GM10266 (cell line): ENCODE measurements around the gene HYOU1.
"Not testable (repeated sequence)": the region's sequence is repeated elsewhere in the genome, so short reads cannot be mapped to it uniquely, and the experiment has no call there.

Experiments
- DNase-seq: peaks from one replicate; pipeline ENCODE4 v3.0.0; 2012; ENCODE audit errors: extremely low spot score
- CTCF ChIP-seq: IDR thresholded peaks from 2 replicates; pipeline ENCODE4 v1.5.1; 2012; ENCODE audit warnings: mild to moderate bottlenecking, low read depth; ENCODE audit not compliant: control insufficient read depth, insufficient read depth; ENCODE audit errors: missing control alignments

Gene HYOU1

DNA sequence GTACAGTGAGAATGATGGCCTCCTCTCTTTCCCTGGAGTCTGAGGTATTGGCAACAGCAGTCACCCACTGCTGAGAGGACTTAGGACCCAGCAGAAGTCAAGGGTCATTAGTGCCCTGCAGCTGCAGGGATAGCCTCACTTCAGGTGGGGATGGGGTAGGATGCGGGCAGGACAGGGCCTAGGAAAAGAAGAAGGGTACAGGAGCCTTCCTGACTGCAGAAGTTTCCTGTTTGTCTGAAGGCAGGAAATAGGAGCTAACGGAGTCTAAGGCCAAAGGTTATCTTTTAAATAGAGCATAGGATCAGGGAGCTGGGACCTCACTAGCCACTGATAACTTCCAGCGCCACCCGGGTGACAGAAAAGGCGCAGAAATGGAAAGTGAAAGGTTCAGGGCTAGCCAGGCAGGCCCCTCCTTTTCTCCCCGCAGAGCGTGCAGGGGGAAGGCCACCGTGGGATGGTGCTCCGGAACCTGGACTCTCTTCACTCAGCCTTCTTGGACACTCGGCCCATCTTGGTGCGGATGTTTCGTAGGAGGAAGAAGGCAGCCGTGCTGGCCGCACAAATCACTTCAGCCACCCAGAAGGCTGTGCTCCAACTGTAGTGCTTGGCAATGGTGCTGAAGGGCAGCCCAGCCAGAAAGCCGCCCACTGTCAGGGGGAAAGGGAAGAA is 32.4 kb downstream of the HYOU1 start:
- no peak for DNase-seq
- TF ChIP-seq CTCF, result no peak

DNA sequence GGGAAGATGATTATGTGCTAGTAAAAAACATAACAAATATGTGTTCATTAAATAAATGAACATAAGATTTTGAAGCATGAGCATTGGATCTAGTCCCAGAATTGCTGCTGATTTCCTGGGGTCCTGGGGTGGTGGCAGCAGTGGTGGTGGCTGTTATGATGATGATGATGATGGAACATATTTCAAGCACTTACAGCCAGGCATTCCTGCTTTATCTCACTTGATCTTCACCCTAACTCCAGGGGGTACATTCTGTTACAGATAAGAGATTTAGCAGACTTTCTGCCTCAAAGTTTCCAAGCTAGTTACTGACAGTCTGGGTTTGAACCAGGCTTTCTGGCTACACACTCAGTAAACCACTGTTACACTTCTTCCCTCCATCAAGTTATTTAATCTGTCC is 33.3 kb downstream of the HYOU1 start:
- no peak for DNase-seq
- TF ChIP-seq CTCF, result no peak

DNA sequence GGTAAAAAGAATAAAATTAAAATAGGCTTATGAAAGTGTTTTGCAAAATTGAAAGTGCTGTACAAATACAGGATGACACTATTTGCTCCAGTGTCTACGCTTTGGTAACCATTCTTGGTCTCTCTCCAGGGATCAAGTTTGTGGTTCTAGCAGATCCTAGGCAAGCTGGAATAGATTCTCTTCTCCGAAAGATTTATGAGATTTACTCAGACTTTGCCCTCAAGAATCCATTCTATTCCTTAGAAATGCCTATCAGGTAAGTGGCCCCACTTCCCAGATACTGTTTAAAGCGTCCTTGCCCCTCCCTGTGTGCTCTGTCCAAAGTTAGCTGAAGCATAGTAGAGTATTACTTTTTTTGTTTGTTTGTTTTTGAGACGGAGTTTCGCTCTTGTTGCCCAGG is 35.4 kb downstream of the HYOU1 start:
- no peak for TF ChIP-seq CTCF
- no peak for DNase-seq

- DNase-seq, result no peak
- no peak for TF ChIP-seq CTCF
Measured at GRCh38 chr11:119019996-119020395, 37.0 kb downstream of the HYOU1 start.

GRCh38 chr11:119018074-119018938 is 38.7 kb downstream of the HYOU1 start, which contains the start of the genes RPS25 and TRAPPC4:
Gene RPS25 (minus strand): TSS chr11:119018343. CDS start chr11:119018284, 59 bp downstream.
Gene TRAPPC4 (plus strand): TSS chr11:119018766. CDS start chr11:119018796, 30 bp downstream.
- peak; percentile 6 for TF ChIP-seq CTCF
- peak; percentile 89 for DNase-seq

DNA sequence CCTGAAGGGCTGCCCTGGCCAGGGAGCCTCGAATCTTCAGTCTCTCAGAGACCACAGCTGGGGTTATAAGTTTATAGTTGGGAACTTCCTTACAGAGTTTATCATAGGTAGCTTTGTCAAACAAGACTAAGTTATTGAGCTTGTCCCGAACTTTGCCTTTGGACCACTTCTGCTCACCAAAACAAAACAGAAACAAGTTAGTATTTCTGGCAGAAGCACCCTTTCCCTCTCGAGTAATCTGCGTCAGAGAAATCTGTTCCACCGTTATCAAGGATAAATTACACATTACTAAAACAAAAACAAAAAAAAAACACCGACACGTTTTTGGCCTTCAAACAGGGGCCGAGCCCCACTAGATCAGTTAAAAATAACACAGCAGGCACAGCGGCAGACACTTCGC is 39.6 kb downstream of the HYOU1 start:
- not testable (repeated sequence) for DNase-seq

- no peak for TF ChIP-seq CTCF
- no peak for DNase-seq
Measured at GRCh38 chr11:119016216-119017009, 40.6 kb downstream of the HYOU1 start.
